Natural killer cell (primary cell): Measurements from ENCODE around the gene LGALS9B. TPM values are rescaled to one million over a fixed set of nuclear protein-coding genes. Genes with fewer than 3 reads are reported as not detected.
"Not testable (repeated sequence)": the region's sequence is repeated elsewhere in the genome, so short reads cannot be mapped to it uniquely, and the experiment has no call there.

Experiments
- ATAC-seq, 3 donors: fragments of 150-1000 bp in 2 of 3; fragments of 200-7000 bp in 1 of 3; cut with Tn5 transposase; 1 replicate in 1 of 3; 2 replicates in 2 of 3; pipeline ENCODE4 v1.10.0; 2021; ENCODE audit warnings: mild to moderate bottlenecking in 2 of 3, moderate library complexity in 2 of 3
- DNase-seq, 2 donors: peaks; one replicate each; pipeline versions ENCODE4 v3.0.0 to v3.0.0-alpha.2; 2013 to 2021; ENCODE audit warnings: mixed read lengths in 1 of 2
- H3K27ac ChIP-seq: one replicate; pipeline ENCODE4 v1.5.1; 2013; ENCODE audit warnings: mild to moderate bottlenecking, low read length
- H3K27me3 ChIP-seq: one replicate; pipeline ENCODE4 v1.6.1; 2013; ENCODE audit warnings: low read length; ENCODE audit not compliant: control insufficient read depth, insufficient read depth
- H3K36me3 ChIP-seq: one replicate; pipeline ENCODE4 v1.6.1; 2013; ENCODE audit warnings: low read length; ENCODE audit not compliant: control insufficient read depth, insufficient read depth
- H3K4me1 ChIP-seq: one replicate; pipeline ENCODE4 v1.6.1; 2013; ENCODE audit warnings: low read length; ENCODE audit not compliant: control insufficient read depth, insufficient read depth
- H3K4me3 ChIP-seq: one replicate; pipeline ENCODE4 v1.5.1; 2013; ENCODE audit warnings: low read length
- H3K9me3 ChIP-seq: one replicate; pipeline ENCODE4 v1.6.1; 2013; ENCODE audit warnings: low read length; ENCODE audit not compliant: control insufficient read depth, insufficient read depth
- H3K27ac Mint-ChIP-seq, 2 donors: one replicate each; pipeline ENCODE4 v1.8.0; 2022; ENCODE audit warnings: mild to moderate bottlenecking in 2 of 2, mixed read lengths in 2 of 2, moderate library complexity in 1 of 2
- H3K27me3 Mint-ChIP-seq, 2 donors: one replicate each; pipeline ENCODE4 v1.8.0; 2022; ENCODE audit warnings: low read depth in 2 of 2, mixed read lengths in 2 of 2
- H3K36me3 Mint-ChIP-seq: one replicate; pipeline ENCODE4 v1.8.0; 2022; ENCODE audit warnings: mixed read lengths
- H3K4me1 Mint-ChIP-seq, 2 donors: one replicate each; pipeline ENCODE4 v1.8.0; 2022; ENCODE audit warnings: mixed read lengths in 2 of 2
- H3K4me3 Mint-ChIP-seq: one replicate; pipeline ENCODE4 v1.8.0; 2022; ENCODE audit warnings: mild to moderate bottlenecking, moderate library complexity, mixed read lengths
- H3K9me3 Mint-ChIP-seq, 2 donors: one replicate each; pipeline ENCODE4 v1.8.0; 2022; ENCODE audit warnings: mixed read lengths in 2 of 2
- WGBS: methylation state at CpG from one replicate; pipeline ENCODE4 v1.1.7; 2013; ENCODE audit warnings: missing lambda C conversion rate; ENCODE audit not compliant: insufficient coverage; 5-methylcytosine and 5-hydroxymethylcytosine counted together
- intact Hi-C: fragments of 100-400 bp; cut with micrococcal nuclease; formaldehyde crosslinking; loops from one replicate; pipeline ENCODE4 v1.14.2; 2022
- total RNA-seq, 4 donors: library from RNA; stranded (reverse); fragments of 120-200 nt in 1 of 4; gene quantifications; one replicate each; pipeline versions ENCODE4 v1.2.3 to v1.2.4, GENCODE V29; 2013 to 2022

LGALS9B gene
- total RNA-seq, 3 donors from 2014 or later (not counting 1 experiment from before 2014, with no cell fraction given), result 40.8 to 131 (median 50.8) TPM

DNA sequence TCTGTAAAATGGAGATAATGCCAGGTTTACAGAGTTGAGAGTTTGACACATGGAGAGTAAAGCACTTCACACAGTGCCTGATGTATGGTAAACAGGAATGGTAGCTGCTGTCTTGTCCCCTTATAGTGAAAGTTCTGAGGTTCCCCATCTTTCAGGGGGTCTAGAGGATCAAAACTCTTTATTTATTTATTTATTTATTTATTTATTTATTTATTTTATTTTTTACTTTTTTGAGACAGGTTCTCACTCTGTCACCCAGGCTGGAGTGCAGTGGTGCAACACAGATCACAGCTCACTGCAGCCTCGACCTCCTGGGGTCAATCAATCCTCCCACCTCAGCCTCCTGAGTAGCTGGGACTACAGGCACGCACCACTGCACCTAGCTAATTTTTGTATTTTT is 40.1 kb downstream of the LGALS9B start:
- H3K4me1 ChIP-seq, H3K27me3 ChIP-seq, H3K27ac Mint-ChIP-seq, DNase-seq, H3K9me3 Mint-ChIP-seq, H3K9me3 ChIP-seq, H3K27me3 Mint-ChIP-seq, H3K4me1 Mint-ChIP-seq, H3K4me3 Mint-ChIP-seq, intact Hi-C loops, H3K27ac ChIP-seq, H3K36me3 Mint-ChIP-seq, H3K4me3 ChIP-seq, H3K36me3 ChIP-seq, ATAC-seq: not testable (repeated sequence)
- WGBS, result no CpG with 5 or more reads among the region's 2 CpGs

DNA sequence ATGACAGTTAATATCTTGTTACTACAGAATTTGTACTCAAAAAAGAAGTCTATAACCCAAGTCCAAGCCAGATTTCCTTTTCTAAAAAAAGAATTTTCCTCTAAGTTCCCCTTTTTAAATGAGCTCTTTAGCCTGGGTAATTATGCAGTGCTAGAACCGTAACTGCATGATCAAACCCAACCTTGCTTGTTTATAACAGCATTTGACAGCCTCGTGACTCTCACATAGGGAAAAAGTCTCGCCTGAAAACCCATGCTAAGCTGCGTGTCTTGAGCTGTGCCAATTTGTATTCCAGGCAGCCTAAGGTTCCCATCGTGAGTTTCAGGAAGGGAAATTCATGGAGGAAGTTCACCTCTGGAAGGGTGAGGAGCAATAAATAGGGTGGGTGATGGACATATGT is 44.5 kb downstream of the LGALS9B start:
- H3K27me3 Mint-ChIP-seq, H3K4me1 Mint-ChIP-seq, H3K4me3 Mint-ChIP-seq, H3K4me3 ChIP-seq, H3K4me1 ChIP-seq, H3K36me3 Mint-ChIP-seq, H3K27ac ChIP-seq, H3K27ac Mint-ChIP-seq, intact Hi-C loops, H3K27me3 ChIP-seq, DNase-seq, H3K36me3 ChIP-seq, H3K9me3 Mint-ChIP-seq, H3K9me3 ChIP-seq: not testable (repeated sequence)
- ATAC-seq, result peak in 1 of 3 donors; percentile 34
- no CpG with 5 or more reads among the region's 5 CpGs for WGBS

DNA sequence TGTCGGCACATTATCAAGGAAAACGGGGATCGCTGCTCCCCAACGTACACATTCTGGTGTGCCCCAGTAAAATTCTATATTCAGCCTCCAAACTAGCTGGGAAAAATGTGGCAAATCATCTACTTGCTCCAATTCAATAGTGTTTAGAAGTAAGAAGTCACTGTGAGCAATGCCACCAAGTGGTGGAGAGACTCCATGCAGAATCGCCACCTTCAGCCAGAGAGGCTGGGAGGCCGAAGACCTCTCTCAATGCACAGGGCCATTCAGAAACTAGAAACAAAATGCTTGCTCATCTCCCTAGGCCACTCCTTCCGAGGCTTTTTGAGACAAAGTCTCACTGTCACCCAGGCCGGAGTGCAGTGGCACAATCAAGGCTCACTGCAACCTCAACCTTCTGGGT is 48.5 kb downstream of the LGALS9B start:
- H3K4me1 ChIP-seq, H3K4me1 Mint-ChIP-seq, H3K4me3 Mint-ChIP-seq, H3K27ac Mint-ChIP-seq, ATAC-seq, H3K27me3 Mint-ChIP-seq, H3K9me3 Mint-ChIP-seq, H3K27me3 ChIP-seq, H3K9me3 ChIP-seq, intact Hi-C loops, H3K36me3 Mint-ChIP-seq, H3K27ac ChIP-seq, H3K4me3 ChIP-seq, H3K36me3 ChIP-seq, DNase-seq: not testable (repeated sequence)
- no CpG with 5 or more reads among the region's 8 CpGs for WGBS

DNA sequence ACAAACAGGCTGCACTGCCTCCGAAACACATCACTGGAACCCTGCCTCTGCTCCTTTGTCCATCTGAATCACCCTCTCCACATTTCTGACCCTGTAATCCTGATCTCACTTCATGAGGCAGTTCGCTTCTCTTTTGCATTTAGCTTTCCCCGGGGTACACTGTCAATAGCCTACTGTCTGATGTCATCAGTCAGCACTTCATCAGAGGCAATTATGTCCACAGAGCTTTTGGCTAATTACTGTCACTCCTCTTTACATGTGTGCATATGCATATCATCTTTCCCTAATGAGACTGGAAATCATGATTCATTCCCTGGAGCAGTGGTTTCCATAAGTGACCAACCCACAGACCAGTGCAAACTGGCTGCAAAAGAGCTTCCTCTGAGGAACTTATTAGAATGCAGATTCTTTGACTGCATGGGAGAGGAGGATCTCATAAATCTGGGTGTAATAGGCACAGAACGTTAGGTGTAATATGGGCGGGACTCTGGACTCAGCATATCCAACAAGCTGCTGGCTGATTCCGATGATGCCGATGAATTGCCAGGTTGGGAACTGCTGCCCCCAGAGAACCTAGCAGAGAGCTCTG is 49.8 kb downstream of the LGALS9B start:
- H3K9me3 Mint-ChIP-seq, H3K4me1 ChIP-seq, H3K4me3 Mint-ChIP-seq, H3K36me3 ChIP-seq, H3K4me1 Mint-ChIP-seq, DNase-seq, H3K27me3 ChIP-seq, H3K27ac Mint-ChIP-seq, ATAC-seq, intact Hi-C loops, H3K9me3 ChIP-seq, H3K36me3 Mint-ChIP-seq, H3K27me3 Mint-ChIP-seq, H3K27ac ChIP-seq, H3K4me3 ChIP-seq: not testable (repeated sequence)
- 70% methylated on average over 1 of the region's 7 CpGs for WGBS

DNA sequence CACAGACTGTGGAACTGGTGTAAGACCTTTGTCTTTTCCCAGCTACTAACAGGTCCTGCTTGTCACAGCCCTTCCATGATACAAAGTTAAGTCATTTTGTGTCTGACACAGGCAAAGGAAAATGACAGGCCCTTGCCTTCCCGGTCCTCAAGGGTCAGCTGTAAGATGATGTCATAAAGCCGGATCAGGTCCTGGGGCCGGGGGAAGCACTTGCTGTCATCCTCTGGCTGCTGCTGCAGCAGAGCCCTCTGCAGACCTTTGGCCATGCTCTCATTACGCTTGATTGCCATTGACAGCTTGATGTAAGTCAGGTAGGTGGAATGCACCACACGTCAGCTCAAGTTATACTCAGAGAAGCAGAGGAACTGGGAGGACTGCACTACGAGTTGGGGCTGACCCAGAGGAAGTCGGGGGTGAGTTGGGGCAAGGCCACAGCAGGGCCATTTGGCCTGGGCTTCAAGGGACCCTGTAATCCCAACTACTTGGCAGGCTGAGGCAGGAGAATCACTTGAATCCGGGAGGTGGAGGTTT is 50.9 kb downstream of the LGALS9B start:
- not testable (repeated sequence) for H3K4me3 Mint-ChIP-seq, H3K9me3 Mint-ChIP-seq
- 89% methylated on average over 6 of the region's 8 CpGs for WGBS

DNA sequence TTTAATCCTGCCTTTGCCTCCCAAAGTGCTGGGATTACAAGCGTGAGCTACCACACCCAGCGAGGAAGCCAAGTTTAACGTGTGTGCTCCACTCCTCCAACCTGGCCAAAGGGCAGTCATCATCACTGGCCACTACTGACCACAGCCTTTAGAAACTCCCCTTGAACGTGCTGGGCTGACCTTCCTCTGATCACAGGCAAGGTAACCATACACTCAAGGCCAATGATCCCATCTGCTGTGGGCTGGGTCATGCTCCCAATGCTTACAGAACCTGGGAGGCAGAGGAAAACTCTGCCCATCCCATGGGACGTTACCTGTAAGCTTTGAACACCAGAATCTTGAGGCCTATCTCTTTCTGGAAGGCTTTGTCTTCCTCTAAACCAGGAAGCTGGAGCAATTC is 51.9 kb downstream of the LGALS9B start:
- H3K27me3 Mint-ChIP-seq, intact Hi-C loops, H3K4me1 Mint-ChIP-seq, H3K27ac Mint-ChIP-seq, H3K4me3 ChIP-seq, ATAC-seq, H3K9me3 Mint-ChIP-seq, H3K4me1 ChIP-seq, DNase-seq, H3K4me3 Mint-ChIP-seq, H3K27me3 ChIP-seq, H3K36me3 Mint-ChIP-seq, H3K36me3 ChIP-seq, H3K9me3 ChIP-seq, H3K27ac ChIP-seq: not testable (repeated sequence)
- WGBS, result no CpG with 5 or more reads among the region's 5 CpGs

More for the DNA sequence above, 50.9 kb downstream of the LGALS9B start:
- H3K36me3 ChIP-seq, H3K4me1 ChIP-seq, H3K9me3 ChIP-seq, H3K27ac ChIP-seq, DNase-seq, H3K36me3 Mint-ChIP-seq, H3K27ac Mint-ChIP-seq, H3K4me3 ChIP-seq, ATAC-seq, intact Hi-C loops, H3K27me3 Mint-ChIP-seq, H3K27me3 ChIP-seq, H3K4me1 Mint-ChIP-seq: not testable (repeated sequence)

DNA sequence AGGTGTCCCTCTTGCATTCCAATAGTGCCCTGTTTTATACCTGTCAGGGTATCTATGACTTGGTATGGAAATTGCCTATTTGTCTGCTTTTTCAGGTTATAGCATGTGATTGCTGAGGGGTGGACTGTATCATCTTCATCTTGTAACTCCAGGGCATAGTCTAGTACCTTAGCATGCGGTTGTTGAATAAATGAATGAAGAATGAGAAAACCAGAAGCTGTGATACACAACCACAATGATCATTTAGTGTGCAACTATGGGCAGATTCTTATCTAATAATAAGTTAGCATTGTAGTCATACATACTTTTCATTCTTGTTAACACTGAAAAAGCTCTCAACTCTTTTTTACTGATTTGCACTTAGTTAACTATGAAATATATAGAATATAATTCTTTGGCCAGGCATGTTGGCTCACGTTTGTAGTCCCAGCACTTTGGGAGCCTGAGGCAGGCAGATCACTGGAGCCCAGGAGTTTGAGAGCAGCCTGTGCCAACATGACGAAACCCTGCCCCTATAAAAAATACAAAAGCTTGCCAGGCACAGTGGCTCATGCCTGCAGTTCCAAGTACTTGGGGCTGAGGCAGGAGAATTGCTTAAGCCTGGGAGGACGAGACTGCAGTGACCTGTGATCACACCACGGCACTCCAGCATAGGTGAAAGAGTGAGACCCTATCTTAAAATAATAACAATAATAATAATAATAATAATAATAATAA is 65.9 kb downstream of the LGALS9B start:
- H3K27ac ChIP-seq, H3K4me3 ChIP-seq, H3K9me3 ChIP-seq, DNase-seq, H3K4me1 ChIP-seq, ATAC-seq, H3K9me3 Mint-ChIP-seq, H3K27ac Mint-ChIP-seq, intact Hi-C loops, H3K36me3 ChIP-seq, H3K4me1 Mint-ChIP-seq, H3K27me3 ChIP-seq, H3K4me3 Mint-ChIP-seq, H3K27me3 Mint-ChIP-seq, H3K36me3 Mint-ChIP-seq: not testable (repeated sequence)
- no CpG with 5 or more reads among the region's 5 CpGs for WGBS
